HG02759 (cell line): Measurements from ENCODE around the gene ATP6V0C.

Source experiments
- ATAC-seq: cut with Tn5 transposase; IDR thresholded peaks from one replicate; pipeline ENCODE4 v1.9.1; 2021; ENCODE audit warnings: mild to moderate bottlenecking, moderate library complexity; ENCODE audit not compliant: unreplicated experiment

The ATP6V0C gene

DNA sequence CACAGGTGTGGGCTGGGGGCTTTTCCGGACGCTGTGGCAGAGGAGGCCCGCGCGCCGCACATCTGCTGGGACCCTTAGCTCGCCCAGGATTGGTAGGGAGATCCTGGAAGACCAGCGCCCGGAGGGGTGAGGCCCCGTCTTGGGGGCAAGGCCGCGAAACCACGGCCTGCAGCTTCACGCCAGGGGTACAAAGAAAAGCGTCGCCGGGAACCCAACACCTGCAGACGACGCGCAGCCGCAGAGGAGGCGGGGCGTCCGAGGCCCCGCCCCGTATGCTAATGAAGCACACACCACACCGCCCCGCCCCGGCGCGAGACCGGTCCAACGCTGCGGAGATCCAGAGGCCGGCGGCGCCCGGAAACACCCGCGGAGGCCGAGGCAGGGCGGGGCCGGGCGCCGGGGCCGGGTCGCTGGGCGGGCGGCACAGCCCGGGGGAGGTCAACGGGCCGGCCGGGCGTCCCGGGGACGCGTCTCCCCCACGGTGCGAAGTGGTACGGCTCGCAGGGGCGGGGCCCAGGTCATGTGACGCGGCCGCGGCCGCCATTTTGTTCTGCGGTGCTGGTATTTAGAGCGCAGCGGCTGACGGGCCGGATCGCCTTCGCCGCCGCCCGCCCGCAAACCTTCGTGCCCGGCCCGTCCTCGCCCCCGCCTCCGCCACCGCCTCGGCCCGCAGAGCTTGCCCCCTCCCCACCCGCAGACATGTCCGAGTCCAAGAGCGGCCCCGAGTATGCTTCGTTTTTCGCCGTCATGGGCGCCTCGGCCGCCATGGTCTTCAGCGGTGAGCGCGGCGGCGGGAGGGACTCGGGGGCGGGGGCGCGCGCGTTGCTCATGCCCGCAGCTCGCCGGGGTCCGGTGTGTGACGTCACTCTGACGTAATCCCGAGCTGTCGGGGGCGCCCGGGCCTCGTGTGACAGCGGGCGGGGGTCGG is at the start of gene ATP6V0C:
ATP6V0C (plus strand) TSS at position 548 of the 928 bp plus-strand sequence; CDS start at position 700, 152 bp downstream.
- peak; percentile 75 for ATAC-seq

DNA sequence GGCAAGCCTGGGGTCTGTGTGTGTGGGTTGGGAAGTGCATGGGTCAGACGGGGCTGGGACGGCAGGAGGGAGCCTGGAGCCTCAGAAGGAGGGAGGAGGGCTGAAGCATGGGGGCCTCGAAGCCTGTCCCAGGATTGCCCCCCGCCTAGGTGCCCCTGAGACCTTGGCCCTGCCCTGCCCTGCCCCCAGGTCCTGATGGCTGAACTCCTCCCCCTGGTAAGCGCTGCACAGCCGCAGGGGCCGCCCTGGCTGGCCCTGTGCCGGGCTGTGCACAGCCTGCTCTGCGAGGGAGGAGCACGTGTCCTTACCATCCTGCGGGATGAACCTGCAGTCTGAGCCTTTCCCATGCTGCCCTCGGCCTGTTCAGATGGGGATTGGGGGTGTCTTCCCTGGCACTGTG is 49.4 kb upstream of the ATP6V0C start:
- ATAC-seq: no peak

DNA sequence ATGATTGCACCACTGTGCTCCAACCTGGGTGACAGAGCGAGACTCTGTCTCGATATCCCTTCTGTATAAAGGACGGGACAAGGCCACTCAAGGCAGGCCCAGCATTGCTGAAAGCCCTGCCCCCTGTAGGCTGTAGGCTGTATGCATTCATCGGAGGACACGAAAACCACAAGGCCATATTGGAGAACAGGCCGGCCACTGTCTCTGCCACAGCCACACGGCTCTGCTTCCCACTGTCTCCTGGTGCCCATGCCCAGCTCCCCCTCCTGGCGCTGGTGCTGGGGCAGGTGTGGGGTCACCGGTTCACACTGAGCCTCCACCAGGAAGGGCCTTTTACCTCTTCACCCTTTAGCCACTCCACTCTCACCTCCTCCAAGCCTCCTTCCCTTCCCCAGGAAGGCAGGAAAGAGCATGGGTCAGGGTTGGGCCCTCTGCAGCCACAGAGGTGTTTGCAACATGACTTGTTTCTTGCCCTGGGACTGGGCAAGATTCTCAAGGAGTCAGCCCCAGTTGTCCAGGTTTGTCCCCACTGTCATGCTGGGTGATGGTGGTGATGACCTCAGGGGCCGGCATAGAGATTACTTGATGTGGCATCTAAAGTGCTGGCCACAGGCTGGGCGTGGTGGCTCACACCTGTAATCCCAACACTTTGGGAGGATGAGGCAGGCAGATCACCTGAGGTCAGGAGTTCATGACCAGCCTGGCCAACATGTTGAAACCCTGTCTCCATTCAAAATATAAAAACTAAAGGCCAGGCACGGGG is 47.9 kb upstream of the ATP6V0C start:
- ATAC-seq: no peak

DNA sequence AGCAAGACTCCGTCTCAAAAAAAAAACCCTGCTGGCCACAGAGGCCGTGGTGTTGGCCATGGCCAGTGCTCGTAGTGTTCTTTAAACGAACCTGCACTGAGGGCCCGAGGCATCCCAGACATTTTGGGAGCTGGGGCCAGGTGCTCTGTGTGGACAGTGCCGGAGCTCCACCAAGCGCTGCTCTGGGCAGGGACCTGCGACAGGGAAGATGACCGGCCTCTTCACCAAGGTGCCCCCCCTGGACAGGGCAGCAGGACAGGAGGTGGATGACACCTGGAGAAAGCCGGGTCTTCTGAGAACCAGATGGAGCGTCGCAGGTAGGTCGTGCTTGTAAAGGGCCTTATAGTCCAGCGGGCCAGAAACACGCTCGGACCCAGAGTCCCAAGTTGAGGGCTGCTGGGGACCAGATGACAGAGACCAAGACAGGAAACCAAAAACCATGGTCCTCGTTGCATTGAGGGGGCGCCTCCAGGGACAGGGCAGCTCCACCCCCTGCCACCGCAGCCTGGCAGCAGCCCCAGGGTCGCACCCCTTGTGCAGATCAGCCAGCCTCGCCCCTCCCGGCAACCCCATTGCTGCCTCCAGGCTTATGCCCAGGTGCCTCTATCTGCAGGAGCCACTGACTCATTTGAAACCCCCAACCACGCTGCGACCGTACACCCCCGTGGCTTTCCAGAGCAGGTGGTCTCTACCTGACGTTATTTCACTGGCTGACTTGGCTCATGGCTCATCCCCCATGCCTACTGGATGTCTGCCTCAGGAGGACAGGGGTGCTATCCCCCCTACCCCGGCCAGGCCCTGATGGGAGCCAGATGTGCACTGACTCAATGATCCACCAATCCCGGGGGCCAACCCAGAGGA is 46.9 kb upstream of the ATP6V0C start:
- no peak for ATAC-seq

DNA sequence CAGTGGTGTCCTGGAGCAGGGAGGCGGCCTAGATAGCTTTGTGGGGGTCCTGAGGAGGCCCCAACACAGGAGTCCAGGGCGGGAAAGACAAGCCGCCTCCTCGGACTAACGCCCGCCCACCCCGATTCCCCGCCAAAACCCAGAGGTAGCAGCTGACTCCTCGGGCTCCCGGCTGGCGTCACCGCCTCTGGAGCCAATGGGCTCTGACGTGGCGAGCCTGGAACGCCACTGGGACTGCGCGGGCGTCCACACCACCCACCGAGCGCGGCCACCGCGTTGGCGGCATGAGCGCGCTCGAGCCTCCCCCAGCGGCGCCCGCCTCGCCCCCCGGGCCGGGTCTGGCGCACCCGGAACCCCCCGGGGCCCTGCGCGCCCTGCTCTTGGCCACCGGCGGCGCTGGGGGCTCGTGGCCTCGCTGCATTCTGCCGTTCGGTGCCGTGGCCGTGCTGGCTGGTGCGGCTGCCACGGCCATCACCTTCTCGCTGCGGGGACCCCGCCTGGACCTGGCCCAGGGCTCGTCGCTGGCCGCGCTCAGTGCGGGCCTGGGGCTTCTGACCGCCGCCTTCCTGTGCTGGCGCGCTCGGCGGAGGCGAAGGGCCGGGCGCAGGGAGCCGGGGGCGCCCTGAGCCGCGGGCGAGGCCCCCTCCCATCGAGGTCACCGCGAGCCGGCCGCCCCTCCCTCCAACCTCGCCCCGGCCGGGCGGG is 46.1 kb upstream of the ATP6V0C start:
- ATAC-seq: peak; percentile 25

DNA sequence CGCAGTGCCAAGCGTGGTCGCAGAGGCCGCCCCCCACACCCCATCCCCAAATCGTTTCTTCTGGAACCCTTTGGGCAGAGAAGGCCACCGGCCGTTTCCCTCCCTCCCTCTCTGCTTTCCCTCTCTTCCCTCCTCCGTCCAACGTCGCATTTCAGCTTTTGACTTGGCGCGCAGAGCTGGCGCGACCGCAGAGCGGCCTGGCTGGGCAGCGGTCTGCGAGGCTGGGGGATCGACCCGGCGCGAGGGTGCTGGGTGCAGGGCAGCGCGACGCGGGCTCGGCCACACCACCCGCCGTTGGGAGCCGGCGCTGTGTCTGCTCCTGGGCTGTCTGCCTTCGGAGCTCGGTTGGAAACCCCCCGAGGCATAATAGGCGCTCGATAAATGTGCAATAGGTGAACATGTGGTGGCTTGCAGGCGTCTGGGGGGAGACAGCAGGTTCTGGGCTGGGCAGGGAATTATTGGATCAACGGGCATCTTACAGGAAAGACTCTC is 45.5 kb upstream of the ATP6V0C start:
- peak; percentile 24 for ATAC-seq

DNA sequence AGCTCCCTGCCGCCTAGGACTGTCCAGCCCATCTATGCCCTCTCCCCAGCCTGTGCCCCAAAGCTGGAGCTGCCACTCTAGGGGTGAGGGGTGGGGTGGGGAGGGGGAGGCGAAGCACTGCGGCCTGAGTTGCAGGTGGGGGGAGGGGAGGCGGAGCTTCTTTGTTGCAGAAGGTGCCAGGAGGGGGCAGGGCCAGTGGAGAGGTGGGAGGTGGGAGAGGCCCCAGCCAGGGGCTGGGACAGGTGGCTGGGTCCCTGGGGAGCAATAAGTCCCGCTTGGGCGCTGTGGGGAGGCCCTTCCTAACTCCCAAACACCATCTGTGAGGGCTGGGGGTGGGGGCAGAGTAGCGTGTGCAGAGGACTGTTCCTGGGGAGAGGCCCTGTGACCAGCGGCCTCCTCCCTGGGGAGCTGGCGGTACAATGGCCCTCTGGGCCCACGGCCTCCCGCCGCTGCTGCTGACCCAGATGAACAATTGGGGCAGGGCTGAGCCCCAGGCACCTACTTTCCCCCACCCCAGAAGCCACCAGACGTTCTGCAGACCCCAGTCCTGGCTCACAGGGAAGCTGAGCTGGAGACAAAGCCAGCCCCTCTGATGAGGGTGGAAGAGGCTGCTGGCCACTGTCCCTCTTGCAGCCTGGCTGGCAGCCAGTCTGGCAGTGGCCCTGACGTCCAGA is 44.9 kb upstream of the ATP6V0C start:
- no peak for ATAC-seq

DNA sequence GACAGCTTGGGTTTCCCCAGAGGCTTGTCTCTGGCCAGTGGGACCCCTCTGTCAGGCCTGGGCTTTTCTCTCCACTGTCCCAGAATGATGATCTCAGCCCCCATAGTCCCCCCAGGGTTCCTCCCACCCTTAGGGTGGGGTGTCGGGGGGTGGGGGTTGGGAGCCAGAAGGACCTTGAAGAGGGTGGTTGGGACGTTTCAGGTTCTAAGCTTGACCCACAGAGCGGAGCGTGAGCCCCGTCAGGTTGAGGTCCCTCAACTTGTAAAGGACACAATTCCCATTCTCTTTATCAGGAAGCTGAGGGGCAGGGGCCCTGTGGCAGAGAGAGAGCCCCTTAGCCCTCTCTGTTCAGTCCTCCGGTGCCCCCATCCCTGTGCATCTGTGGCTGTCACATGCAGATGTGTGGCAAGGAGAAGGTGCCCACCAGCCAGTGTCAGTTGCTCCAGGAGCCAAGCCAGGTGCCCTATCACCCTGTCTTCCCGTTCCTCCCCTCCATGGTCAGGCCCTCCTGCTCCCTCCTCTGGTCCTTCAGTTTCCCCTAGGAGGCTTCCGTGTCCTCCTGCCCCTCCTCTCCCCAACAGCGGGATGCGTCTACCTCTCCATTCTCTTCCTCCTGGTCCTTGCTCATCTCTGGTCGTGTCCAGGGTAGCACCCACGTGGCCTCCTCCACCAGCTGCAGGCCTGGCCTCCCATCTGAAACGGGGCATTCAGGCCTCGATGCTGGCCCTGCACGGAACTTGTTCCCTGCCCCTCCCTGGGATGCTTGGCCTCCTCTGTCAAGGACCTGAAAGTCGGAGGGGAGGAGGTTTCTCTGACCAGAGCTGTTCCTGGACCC is 44.1 kb upstream of the ATP6V0C start:
- ATAC-seq: no peak

DNA sequence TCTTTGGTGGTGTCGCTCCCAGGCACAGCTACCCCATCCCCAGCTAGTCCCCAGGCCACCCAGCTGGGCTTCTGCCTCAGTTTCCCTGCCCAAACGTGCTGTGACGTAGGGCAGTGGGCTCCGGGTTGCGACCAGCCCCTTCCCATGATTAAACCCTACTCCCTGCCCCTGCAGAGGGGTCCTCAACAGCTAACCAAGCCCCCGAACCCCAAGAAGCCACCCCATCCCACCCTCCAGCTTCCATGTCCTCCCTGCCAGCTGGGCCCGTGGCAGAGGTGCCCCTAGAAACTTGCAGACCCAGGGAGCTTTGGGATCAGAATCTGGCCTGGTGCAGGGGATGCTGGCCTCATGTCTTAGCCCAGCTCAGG is 43.5 kb upstream of the ATP6V0C start:
- no peak for ATAC-seq

DNA sequence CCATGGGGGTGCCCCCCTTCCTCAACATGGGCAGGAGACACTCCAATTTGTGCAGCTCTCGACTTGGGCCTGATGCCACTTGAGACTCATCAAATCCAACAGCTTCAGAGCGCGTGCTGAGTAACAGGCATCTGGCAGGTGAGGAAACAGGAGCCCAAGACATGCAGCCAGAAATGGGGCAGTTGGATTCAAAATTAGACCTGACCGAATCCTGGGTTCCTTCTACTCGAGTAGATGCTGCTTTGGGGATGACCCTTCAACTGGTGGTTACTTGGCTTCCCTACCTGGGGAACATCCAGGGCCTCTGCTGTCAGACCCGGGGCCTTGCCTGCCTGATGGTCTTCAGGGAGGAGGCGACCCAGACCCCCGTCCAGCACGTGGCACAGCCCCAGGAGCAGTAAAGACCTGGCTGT is 43.1 kb upstream of the ATP6V0C start:
- ATAC-seq: no peak

DNA sequence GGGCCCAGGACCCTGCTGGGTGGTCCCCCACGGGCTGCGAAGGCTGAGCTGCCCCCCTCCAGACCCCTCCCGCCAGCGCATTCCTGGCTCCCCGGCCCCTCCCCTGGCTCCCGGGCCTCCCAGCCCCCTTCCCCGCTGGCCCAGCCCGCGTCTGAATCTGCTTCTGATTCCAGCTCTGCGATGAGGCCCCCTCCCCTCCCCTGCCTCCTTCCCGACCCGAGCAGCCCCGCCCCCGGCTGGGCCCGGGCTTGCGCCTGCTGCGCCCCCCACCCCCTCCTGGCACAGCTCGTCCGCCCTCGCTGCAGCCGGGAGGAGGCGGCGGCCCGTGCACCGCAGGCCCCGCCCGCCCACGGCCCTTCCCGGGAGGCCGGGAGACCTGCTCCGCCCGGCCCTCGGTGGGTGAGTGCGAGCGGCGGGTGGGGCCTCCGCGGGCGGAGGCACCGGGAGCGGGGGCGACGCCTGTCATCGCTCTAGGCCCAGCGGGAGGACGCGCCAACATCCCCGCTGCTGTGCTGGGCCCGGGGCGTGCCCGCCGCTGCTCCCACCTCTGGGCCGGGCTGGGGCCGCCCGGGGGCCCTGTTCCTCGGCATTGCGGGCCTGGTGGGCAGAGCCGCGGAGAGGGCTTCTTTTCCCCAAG is 42.6 kb upstream of the ATP6V0C start, which contains the start of gene NTN3:
NTN3 (plus strand) TSS at position 282 of the 637 bp plus-strand sequence. CDS start 405 bp downstream, outside the sequence.
- no peak for ATAC-seq

DNA sequence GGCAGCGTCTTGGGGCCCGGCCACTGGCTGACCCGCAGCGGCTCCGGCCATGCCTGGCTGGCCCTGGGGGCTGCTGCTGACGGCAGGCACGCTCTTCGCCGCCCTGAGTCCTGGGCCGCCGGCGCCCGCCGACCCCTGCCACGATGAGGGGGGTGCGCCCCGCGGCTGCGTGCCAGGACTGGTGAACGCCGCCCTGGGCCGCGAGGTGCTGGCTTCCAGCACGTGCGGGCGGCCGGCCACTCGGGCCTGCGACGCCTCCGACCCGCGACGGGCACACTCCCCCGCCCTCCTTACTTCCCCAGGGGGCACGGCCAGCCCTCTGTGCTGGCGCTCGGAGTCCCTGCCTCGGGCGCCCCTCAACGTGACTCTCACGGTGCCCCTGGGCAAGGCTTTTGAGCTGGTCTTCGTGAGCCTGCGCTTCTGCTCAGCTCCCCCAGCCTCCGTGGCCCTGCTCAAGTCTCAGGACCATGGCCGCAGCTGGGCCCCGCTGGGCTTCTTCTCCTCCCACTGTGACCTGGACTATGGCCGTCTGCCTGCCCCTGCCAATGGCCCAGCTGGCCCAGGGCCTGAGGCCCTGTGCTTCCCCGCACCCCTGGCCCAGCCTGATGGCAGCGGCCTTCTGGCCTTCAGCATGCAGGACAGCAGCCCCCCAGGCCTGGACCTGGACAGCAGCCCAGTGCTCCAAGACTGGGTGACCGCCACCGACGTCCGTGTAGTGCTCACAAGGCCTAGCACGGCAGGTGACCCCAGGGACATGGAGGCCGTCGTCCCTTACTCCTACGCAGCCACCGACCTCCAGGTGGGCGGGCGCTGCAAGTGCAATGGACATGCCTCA is 41.9 kb upstream of the ATP6V0C start:
- ATAC-seq: no peak

DNA sequence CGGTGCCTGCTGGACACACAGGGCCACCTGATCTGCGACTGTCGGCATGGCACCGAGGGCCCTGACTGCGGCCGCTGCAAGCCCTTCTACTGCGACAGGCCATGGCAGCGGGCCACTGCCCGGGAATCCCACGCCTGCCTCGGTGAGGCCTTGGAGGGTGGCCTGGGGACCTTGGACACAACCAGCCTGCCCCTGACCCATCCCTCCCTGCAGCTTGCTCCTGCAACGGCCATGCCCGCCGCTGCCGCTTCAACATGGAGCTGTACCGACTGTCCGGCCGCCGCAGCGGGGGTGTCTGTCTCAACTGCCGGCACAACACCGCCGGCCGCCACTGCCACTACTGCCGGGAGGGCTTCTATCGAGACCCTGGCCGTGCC is 41.3 kb upstream of the ATP6V0C start:
- no peak for ATAC-seq

DNA sequence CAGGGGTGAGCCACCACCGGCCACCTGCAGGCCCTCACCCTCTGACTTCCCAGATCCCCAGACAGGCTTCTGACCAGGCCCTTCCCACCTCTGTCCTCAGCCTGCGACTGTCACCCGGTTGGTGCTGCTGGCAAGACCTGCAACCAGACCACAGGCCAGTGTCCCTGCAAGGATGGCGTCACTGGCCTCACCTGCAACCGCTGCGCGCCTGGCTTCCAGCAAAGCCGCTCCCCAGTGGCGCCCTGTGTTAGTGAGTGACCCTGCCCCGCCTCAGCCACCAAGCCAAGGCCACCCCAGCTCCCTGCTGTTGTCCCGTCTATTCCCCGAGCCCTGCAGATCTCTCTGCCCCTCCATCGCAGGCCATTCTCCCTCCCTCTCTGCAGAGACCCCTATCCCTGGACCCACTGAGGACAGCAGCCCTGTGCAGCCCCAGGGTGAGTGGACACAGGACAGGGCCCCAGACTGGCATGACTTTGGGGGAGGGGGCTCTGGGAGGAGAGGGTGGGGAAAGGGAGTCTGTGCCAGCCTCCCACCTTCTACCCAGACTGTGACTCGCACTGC is 40.8 kb upstream of the ATP6V0C start:
- no peak for ATAC-seq

DNA sequence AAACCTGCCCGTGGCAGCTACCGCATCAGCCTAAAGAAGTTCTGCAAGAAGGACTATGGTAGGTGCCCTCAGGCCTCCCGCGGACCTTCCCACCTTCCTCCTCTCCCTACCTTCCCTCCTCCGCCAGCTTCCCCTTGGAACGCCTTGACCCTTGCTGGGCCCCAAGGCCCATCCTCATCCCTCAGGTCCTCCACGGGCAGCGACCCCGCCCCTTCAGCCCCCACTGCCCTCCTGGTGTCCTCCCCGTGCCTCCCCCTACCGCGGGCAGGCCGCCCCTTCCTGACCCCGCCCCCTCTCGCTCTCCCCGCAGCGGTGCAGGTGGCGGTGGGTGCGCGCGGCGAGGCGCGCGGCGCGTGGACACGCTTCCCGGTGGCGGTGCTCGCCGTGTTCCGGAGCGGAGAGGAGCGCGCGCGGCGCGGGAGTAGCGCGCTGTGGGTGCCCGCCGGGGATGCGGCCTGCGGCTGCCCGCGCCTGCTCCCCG is 40.3 kb upstream of the ATP6V0C start:
- no peak for ATAC-seq

DNA sequence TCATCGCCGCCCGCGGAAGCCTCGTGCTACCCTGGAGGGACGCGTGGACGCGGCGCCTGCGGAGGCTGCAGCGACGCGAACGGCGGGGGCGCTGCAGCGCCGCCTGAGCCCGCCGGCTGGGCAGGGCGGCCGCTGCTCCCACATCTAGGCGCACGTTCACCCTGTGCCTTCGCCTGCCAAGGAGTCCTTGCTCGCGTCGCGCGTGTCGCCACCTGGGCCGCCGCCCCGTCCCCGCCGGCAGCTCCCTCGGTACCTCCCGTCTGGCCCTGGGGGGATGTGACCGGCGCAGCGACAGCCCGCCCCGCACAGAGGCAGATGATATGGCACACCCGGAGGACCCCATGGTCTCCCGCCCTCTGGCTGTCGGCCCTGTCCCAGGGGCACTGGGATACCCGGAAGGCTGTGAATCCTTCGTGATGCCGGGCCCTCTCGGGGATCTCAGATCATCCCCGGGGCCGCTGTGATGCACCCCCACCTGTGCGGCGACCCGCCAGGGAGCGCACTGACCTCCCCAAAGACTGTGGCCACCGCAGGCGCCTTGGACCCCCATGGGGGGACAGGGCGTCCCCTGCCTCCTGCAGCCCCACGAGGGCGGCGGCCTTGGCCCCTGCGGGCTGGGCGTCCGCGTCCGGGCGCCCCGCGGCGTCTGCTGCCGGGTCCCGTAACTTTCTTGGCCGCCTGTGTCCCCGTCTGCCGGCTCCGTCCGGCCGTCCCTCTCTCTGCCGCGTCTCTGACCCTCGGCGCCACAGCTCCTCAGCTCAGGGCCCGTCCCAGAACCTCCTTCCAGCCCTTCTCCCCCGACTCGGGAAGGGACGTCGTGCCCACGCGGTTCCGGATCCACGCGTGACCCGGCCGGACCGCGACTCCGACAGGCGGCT is 39.5 kb upstream of the ATP6V0C start:
- peak; percentile 29 for ATAC-seq
